K562 (cell line): Measurements from ENCODE around the gene PIP5KL1. TPM values are rescaled to one million over a fixed set of nuclear protein-coding genes. Genes with fewer than 3 reads are reported as not detected.

Experiments used
- ARID4B ChIP-seq: sonication (generic); formaldehyde crosslinking; IDR thresholded peaks from 2 replicates; pipeline ENCODE4 v1.8.0; 2022; ENCODE audit warnings: mild to moderate bottlenecking, missing genetic modification reagents
- CTBP1 ChIP-seq: fragments of 450-650 bp; IDR thresholded peaks from 2 replicates; pipeline ENCODE4 v1.6.1; 2016; ENCODE audit warnings: borderline replicate concordance
- ESRRA ChIP-seq: fragments of 450-650 bp; IDR thresholded peaks from 2 replicates; pipeline ENCODE4 v1.6.1; 2014; ENCODE audit warnings: low read depth, mild to moderate bottlenecking, moderate library complexity, borderline replicate concordance
- HIVEP1 ChIP-seq: fragments of 250-450 bp; sonication (Bioruptor Pico); IDR thresholded peaks from 2 replicates; pipeline ENCODE4 v1.4.0; 2020; ENCODE audit warnings: mild to moderate bottlenecking
- HNRNPK ChIP-seq: fragments of 200-400 bp; formaldehyde crosslinking; IDR thresholded peaks from one replicate; pipeline ENCODE4 v1.6.1; 2018; ENCODE audit warnings: mild to moderate bottlenecking, low read depth, low read length; ENCODE audit not compliant: poor library complexity, severe bottlenecking
- HNRNPL ChIP-seq: fragments of 200-400 bp; formaldehyde crosslinking; IDR thresholded peaks from 2 replicates; pipeline ENCODE4 v1.6.1; 2017; ENCODE audit warnings: low read depth, mild to moderate bottlenecking, low read length
- MYNN ChIP-seq, 2 experiments: sonication (generic); formaldehyde crosslinking in 1 of 2; IDR thresholded peaks; 2 replicates each; pipeline versions ENCODE4 v1.5.0 to v1.6.1; 2016 to 2020; ENCODE audit warnings: antibody characterized with exemption in 1 of 2, missing genetic modification reagents in 1 of 2
- NCOA4 ChIP-seq: fragments of 450-650 bp; IDR thresholded peaks from 2 replicates; pipeline ENCODE4 v1.6.1; 2018; ENCODE audit warnings: mild to moderate bottlenecking; ENCODE audit not compliant: partially characterized antibody
- PHF8 ChIP-seq: fragments of 200-600 bp; sonication (generic); IDR thresholded peaks from 2 replicates; pipeline ENCODE4 v1.6.1; 2012; ENCODE audit warnings: mixed run types, mild to moderate bottlenecking, inconsistent platforms, low read length, moderate library complexity, borderline replicate concordance
- RBFOX2 ChIP-seq: fragments of 200-400 bp; formaldehyde crosslinking; IDR thresholded peaks from 2 replicates; pipeline ENCODE4 v1.6.1; 2017; ENCODE audit warnings: low read depth, mild to moderate bottlenecking, low read length, moderate library complexity
- SIRT6 ChIP-seq: IDR thresholded peaks from one replicate; pipeline ENCODE4 v1.6.1; 2012; ENCODE audit warnings: low read depth, mild to moderate bottlenecking, control low read depth, inconsistent platforms, low read length, moderate library complexity
- TCF7L2 ChIP-seq: fragments of 150-350 bp; IDR thresholded peaks from 2 replicates; pipeline ENCODE4 v1.6.1; 2016; ENCODE audit warnings: low read depth, mild to moderate bottlenecking, low read length, moderate library complexity
- TOE1 ChIP-seq, 2 experiments: fragments of 450-650 bp in 1 of 2; sonication (generic) in 1 of 2; formaldehyde crosslinking in 1 of 2; IDR thresholded peaks; 2 replicates each; pipeline versions ENCODE4 v1.7.1 to v1.8.0; 2016 to 2022; ENCODE audit warnings: borderline replicate concordance in 2 of 2, mild to moderate bottlenecking in 2 of 2, antibody characterized with exemption in 1 of 2, inconsistent platforms in 1 of 2, low read depth in 1 of 2, missing genetic modification reagents in 1 of 2, moderate library complexity in 1 of 2
- YY1 ChIP-seq, 3 experiments: IDR thresholded peaks; 2 replicates each; pipeline ENCODE4 v1.6.1; 2011; ENCODE audit warnings: low read length in 2 of 3, mild to moderate bottlenecking in 2 of 3, moderate library complexity in 2 of 3, borderline replicate concordance in 1 of 3, control low read depth in 1 of 3, low read depth in 1 of 3; ENCODE audit not compliant: insufficient read depth in 3 of 3, insufficient replicate concordance in 2 of 3, control insufficient read depth in 1 of 3, insufficient read length in 1 of 3; ENCODE audit errors: extremely low read depth in 1 of 3
- polyA plus RNA-seq, 8 experiments: library from polyadenylated mRNA; depleted of rRNA in 4 of 8; stranded (reverse) in 5 of 8; unstranded in 3 of 8; fragments of >200 nt; fragmentation: Nextera tagmentation in 2 of 8; fragmentation: Illumina TruSeq in 1 of 8; extraction: Ambion mirVana in 2 of 8; extraction: Trizol in 1 of 8; gene quantifications; 2 replicates each; pipeline versions ENCODE4 v1.2.1 to v1.2.3, GENCODE V29; 2011 to 2014; ENCODE audit warnings: inconsistent platforms in 1 of 8, missing spikeins in 1 of 8
- total RNA-seq, 7 experiments: library from RNA; depleted of rRNA in 6 of 7; stranded (reverse); fragments of >200 nt in 6 of 7; fragmentation: Illumina TruSeq in 2 of 7; extraction: Trizol in 2 of 7; gene quantifications; 2 replicates each; pipeline versions ENCODE4 v1.2.1 to v1.2.3, GENCODE V29; 2011 to 2021; ENCODE audit warnings: low replicate concordance in 1 of 7
- TF ChIP-seq, protein P1 (sequence below): fragments of 250-450 bp; sonication (Bioruptor Pico); IDR thresholded peaks from 2 replicates; pipeline ENCODE4 v1.8.0; 2022; ENCODE audit warnings: moderate library complexity, mild to moderate bottlenecking, inconsistent platforms

Gene PIP5KL1
- total and polyA plus RNA-seq, 9 of the 15 experiments (the other 6 are each of a cell fraction or from before 2014, with no cell fraction given) = 0.18 to 4.8 (median 1.2) TPM

GRCh38 chr9:127916720-127917581 lies 13.6 kb downstream of the PIP5KL1 start, which contains the start of gene ST6GALNAC4 (continued):
- TF ChIP-seq ARID4B (CRISPR knock-in tag) = peak; percentile 68; the same call in 1 of the 2 replicates
- no peak for TF ChIP-seq HIVEP1
- TF ChIP-seq HNRNPK = no peak
- peak; percentile 81 for TF ChIP-seq ESRRA
- TF ChIP-seq CTBP1 = peak; percentile 37; the same call in 1 of the 2 replicates
- TF ChIP-seq TCF7L2 = no peak
- TF ChIP-seq MYNN (IDR thresholded peaks at IDR 0.05) = no peak
- no peak for TF ChIP-seq MYNN (CRISPR knock-in tag; IDR thresholded peaks at IDR 0.05)
- no peak for TF ChIP-seq TOE1 (IDR thresholded peaks at IDR 0.05; ENCODE audit: borderline replicate concordance)
- TF ChIP-seq TOE1 (CRISPR knock-in tag; IDR thresholded peaks at IDR 0.05; ENCODE audit: borderline replicate concordance, low read depth) = no peak
- TF ChIP-seq SIRT6 = no peak
- no peak for TF ChIP-seq NCOA4
- TF ChIP-seq HNRNPL = no peak
- peak; percentile 73 for TF ChIP-seq RBFOX2
- no peak for TF ChIP-seq YY1 (IDR thresholded peaks at IDR 0.05; ENCODE audit: borderline replicate concordance in 1 of 3, control insufficient read depth in 1 of 3, extremely low read depth in 1 of 3, insufficient read depth in 3 of 3, insufficient read length in 1 of 3, insufficient replicate concordance in 2 of 3, low read depth in 1 of 3, low read length in 2 of 3)
- TF ChIP-seq PHF8 = peak; percentile 73; the same call in 1 of the 2 replicates
- TF ChIP-seq, protein P1, sequence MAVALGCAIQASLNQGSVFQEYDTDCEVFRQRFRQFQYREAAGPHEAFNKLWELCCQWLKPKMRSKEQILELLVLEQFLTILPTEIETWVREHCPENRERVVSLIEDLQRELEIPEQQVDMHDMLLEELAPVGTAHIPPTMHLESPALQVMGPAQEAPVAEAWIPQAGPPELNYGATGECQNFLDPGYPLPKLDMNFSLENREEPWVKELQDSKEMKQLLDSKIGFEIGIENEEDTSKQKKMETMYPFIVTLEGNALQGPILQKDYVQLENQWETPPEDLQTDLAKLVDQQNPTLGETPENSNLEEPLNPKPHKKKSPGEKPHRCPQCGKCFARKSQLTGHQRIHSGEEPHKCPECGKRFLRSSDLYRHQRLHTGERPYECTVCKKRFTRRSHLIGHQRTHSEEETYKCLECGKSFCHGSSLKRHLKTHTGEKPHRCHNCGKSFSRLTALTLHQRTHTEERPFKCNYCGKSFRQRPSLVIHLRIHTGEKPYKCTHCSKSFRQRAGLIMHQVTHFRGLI (CRISPR knock-in tag) = no peak
